Measurements from ENCODE around the gene ANKRD9. TPM values are rescaled to one million over a fixed set of nuclear protein-coding genes. Genes with fewer than 3 reads are reported as not detected.
A peak's percentile ranks its signal among the peaks of the same experiment; 100 is the strongest.

ANKRD9 gene
- total and polyA plus RNA-seq, 2 of the 13 experiments (the other 11 are each of a cell fraction or from before 2014, with no cell fraction given), result 10.0 to 15.0 TPM

DNA sequence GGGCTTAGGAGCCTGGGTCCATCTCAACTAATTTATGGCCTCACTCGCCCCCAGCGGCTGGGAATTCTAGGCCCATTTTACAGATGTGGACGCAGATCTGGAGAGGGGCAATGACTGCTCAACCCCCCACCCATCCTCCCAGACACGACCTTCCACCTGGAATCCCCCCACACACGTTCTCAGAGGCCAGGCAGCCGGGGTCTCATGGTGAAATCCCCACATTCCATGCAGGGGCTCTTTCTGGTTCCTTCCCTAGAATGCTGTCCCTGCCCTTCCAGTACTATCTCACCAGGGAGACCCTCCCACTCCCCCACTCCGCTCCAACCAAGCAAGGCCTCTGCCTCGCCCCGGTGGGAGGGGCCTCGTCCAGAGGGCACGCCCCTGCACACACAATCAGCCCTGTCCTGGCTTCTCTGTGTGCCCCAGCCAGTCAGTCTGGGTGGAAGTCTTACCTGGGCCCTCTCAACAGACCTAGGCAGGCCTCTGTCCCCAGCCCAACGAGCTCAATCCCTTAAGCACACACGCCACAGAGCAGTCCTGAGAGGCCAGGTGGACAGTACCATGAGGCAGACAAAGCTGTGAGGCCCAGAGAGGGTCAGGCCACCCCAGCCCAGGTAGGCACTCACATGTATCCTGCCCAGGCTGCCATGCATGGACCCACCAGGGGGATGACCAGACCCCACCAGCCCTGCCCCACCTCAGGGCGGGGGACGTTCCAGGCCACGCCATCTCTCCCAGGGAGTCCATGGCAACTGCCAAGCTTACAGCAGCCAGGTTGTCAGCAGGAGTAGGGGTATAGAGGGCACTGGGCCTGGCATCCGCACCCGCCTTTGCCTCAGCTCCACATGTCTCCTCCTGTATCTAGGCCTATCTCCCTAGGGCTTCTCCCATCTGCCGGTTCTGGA lies 1.3 kb upstream of the ANKRD9 start (continued):
- TF ChIP-seq AHDC1 (CRISPR knock-in tag; IDR thresholded peaks at IDR 0.05; ENCODE audit: borderline replicate concordance) (0 out of 2 replicates have a peak, but pooled peaks have one; percentile 12), ZNF570 (CRISPR knock-in tag; IDR thresholded peaks at IDR 0.05; ENCODE audit: borderline replicate concordance) (no peak), ZNF431 (CRISPR knock-in tag; IDR thresholded peaks at IDR 0.05; ENCODE audit: borderline replicate concordance, low read depth) (no peak), ZNF101 (CRISPR knock-in tag; IDR thresholded peaks at IDR 0.05; ENCODE audit: borderline replicate concordance, low read depth) (no peak), POLR2G (IDR thresholded peaks at IDR 0.05; ENCODE audit: low read depth, low read length) (peak; percentile 38; the same call in 1 of the 2 replicates), LCORL (IDR thresholded peaks at IDR 0.05) (no peak), LCORL (CRISPR knock-in tag; IDR thresholded peaks at IDR 0.05) (peak; percentile 55; the same call in 1 of the 2 replicates), FOXK2 (IDR thresholded peaks at IDR 0.05) (no peak), STAT5B (CRISPR knock-in tag; IDR thresholded peaks at IDR 0.05) (no peak), ZNF749 (CRISPR knock-in tag; IDR thresholded peaks at IDR 0.05; ENCODE audit: borderline replicate concordance) (no peak), AGO2 (optimal IDR thresholded peaks at IDR 0.05; ENCODE audit: low read depth, low read length) (no peak), ZNF180 (CRISPR knock-in tag; IDR thresholded peaks at IDR 0.05; ENCODE audit: borderline replicate concordance, low read depth) (no peak), ZNF629 (CRISPR knock-in tag; conservative IDR thresholded peaks at IDR 0.05) (peak; percentile 97), ZNF572 (CRISPR knock-in tag; IDR thresholded peaks at IDR 0.05) (peak; percentile 36; the same call in 1 of the 2 replicates), SKI (IDR thresholded peaks at IDR 0.05; ENCODE audit: partially characterized antibody) (no peak), THAP7 (CRISPR knock-in tag; IDR thresholded peaks at IDR 0.05) (no peak), ZNF768 (CRISPR knock-in tag; IDR thresholded peaks at IDR 0.05) (peak; percentile 51; the same call in 1 of the 2 replicates)
- TF ChIP-seq, protein P1, sequence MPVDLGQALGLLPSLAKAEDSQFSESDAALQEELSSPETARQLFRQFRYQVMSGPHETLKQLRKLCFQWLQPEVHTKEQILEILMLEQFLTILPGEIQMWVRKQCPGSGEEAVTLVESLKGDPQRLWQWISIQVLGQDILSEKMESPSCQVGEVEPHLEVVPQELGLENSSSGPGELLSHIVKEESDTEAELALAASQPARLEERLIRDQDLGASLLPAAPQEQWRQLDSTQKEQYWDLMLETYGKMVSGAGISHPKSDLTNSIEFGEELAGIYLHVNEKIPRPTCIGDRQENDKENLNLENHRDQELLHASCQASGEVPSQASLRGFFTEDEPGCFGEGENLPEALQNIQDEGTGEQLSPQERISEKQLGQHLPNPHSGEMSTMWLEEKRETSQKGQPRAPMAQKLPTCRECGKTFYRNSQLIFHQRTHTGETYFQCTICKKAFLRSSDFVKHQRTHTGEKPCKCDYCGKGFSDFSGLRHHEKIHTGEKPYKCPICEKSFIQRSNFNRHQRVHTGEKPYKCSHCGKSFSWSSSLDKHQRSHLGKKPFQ (CRISPR knock-in tag; IDR thresholded peaks at IDR 0.05; ENCODE audit: insufficient replicate concordance), result peak; percentile 73
- TF ChIP-seq, protein P2, sequence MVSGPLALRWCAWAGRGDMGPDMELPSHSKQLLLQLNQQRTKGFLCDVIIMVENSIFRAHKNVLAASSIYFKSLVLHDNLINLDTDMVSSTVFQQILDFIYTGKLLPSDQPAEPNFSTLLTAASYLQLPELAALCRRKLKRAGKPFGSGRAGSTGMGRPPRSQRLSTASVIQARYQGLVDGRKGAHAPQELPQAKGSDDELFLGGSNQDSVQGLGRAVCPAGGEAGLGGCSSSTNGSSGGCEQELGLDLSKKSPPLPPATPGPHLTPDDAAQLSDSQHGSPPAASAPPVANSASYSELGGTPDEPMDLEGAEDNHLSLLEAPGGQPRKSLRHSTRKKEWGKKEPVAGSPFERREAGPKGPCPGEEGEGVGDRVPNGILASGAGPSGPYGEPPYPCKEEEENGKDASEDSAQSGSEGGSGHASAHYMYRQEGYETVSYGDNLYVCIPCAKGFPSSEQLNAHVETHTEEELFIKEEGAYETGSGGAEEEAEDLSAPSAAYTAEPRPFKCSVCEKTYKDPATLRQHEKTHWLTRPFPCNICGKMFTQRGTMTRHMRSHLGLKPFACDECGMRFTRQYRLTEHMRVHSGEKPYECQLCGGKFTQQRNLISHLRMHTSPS (CRISPR knock-in tag; IDR thresholded peaks at IDR 0.05; ENCODE audit: low read depth), result peak; percentile 45
